ENCODE results near the gene SCOC.

SCOC gene

DNA sequence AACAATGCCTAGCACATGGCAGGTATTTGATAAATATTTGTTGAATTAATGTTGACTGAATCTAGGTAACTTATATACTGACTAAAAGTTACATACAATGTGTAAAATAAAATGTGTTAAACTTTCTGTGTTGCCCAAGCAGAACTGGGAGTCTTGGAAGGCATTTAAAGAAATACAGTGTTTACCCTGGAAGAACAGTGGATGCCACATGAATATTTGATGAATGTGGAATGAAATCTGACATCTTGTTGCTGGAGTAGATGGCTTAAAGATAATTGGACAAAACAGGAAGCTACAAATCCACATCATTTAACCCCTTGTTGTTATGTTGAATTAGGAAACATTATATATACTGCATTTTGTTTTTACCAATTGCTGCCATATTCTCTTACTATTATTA, 39.9 kb upstream of the SCOC start:
- no peak for DNase-seq (ENCODE audit: extremely low spot score)
- ChIA-PET CTCF (interaction anchor here (0.9 kb wide), 1 partner anchor 27 kb away, joined by 3 read pairs; no protein-coding TSS in a partner anchor), POLR2A (no interaction called here)
- TF ChIP-seq, protein P1, sequence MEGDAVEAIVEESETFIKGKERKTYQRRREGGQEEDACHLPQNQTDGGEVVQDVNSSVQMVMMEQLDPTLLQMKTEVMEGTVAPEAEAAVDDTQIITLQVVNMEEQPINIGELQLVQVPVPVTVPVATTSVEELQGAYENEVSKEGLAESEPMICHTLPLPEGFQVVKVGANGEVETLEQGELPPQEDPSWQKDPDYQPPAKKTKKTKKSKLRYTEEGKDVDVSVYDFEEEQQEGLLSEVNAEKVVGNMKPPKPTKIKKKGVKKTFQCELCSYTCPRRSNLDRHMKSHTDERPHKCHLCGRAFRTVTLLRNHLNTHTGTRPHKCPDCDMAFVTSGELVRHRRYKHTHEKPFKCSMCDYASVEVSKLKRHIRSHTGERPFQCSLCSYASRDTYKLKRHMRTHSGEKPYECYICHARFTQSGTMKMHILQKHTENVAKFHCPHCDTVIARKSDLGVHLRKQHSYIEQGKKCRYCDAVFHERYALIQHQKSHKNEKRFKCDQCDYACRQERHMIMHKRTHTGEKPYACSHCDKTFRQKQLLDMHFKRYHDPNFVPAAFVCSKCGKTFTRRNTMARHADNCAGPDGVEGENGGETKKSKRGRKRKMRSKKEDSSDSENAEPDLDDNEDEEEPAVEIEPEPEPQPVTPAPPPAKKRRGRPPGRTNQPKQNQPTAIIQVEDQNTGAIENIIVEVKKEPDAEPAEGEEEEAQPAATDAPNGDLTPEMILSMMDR (IDR thresholded peaks at IDR 0.05; ENCODE audit: control extremely low read depth, extremely low read depth, low read depth, missing control alignments) = no peak

DNA sequence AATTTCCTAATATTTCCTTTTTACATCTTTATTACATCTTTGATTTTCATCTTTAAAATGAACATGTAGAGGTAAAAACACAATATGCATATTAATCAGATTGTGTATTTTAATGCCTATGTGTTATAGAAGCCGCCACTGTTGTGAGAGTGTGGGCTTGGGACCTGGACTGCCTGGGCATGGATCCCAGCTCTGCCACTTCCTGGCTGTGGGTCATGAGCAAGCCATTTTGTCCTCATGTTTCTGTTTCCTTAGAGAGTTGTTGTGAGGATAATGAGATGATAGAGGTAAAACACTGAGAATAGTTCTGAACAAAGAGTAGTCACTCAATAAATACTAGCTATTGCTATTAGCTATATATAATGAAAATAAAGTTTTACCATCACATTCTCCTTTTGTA, 38.4 kb upstream of the SCOC start:
- ChIA-PET CTCF (no interaction called here), POLR2A (no interaction called here)
- TF ChIP-seq, protein P1 (IDR thresholded peaks at IDR 0.05; ENCODE audit: control extremely low read depth, extremely low read depth, low read depth, missing control alignments) = no peak
- DNase-seq (ENCODE audit: extremely low spot score) = no peak

DNA sequence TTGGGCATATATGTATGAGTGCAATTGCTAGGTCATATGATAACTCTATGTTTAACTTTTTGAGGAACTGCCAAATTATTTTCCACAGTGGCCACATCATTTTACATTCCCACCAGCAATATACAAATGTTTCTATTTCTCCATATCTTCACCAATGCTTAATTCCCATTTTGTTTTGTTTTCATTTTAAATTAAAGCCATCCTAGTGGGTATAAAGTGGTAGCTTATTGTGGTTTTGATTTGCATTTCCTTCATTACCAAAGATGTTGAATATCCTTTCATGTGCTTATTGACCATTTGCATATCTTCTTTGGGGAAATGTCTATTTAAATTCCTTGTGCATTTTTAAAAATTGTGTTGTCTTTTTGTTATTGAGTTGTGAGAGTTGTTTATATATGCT, 36.7 kb upstream of the SCOC start:
- TF ChIP-seq, protein P1 (IDR thresholded peaks at IDR 0.05; ENCODE audit: control extremely low read depth, extremely low read depth, low read depth, missing control alignments) = no peak
- ChIA-PET CTCF (no interaction called here), POLR2A (no interaction called here)
- no peak for DNase-seq (ENCODE audit: extremely low spot score)

GRCh38 chr4:140342620-140343019, 30.8 kb upstream of the SCOC start:
- ChIA-PET POLR2A (interaction anchor here (0.7 kb wide), 1 partner anchor 228 kb away, joined by 3 read pairs; no protein-coding TSS in a partner anchor), CTCF (interaction anchor here (1.5 to 1.9 kb wide), 2 partner anchors 12 to 18 kb away, joined by 6 to 12 read pairs; no protein-coding TSS in a partner anchor)
- TF ChIP-seq, protein P1 (IDR thresholded peaks at IDR 0.05; ENCODE audit: control extremely low read depth, extremely low read depth, low read depth, missing control alignments) = no peak
- DNase-seq (ENCODE audit: extremely low spot score) = no peak

DNA sequence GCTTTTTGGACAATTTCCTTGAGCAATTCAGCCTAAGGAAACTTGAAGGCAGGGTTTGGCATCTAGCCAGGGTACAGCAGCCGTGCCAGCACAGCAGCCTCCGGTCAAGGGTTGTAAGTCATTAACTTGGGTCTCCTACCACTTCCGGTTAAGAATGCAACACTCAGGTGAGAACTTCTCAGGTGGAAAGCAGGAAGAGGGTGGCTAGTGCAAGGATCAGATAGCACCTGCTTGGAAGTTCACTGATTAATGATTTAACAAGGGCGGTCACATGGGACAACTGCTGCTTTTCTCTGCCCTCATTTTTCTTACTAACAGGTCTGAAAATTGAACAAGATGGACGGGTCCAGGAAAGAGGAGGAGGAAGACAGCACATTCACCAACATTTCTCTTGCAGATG, 30.1 kb upstream of the SCOC start:
- POLR2A ChIA-PET = no interaction called here

DNA sequence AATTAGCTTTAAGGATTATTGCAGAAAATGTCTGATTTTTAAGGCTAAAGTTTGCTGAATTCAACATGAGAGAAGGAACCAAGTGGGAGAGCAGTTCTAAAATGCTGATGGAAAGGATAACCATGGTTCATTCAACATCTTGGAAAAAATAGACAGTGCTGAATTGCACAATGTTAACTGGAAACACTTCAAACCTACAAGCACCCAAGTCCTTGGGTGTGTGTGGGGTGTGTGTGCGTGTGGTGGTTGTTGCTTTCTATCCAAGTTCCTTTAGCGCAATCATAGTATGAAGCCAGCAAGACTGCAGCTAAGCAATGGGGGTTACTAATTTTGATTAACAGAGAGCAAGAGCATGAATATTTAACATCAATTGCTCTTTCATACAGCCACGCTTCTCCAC, 29.3 kb upstream of the SCOC start:
- POLR2A ChIA-PET = no interaction called here
- CTCF ChIA-PET = interaction anchor here (2.1 kb wide), 1 partner anchor 16 kb away, joined by 8 read pairs; no protein-coding TSS in a partner anchor
- DNase-seq (ENCODE audit: extremely low spot score) = no peak
- TF ChIP-seq, protein P1 (IDR thresholded peaks at IDR 0.05; ENCODE audit: control extremely low read depth, extremely low read depth, low read depth, missing control alignments) = no peak

More for the DNA sequence above, 30.1 kb upstream of the SCOC start:
- DNase-seq (ENCODE audit: extremely low spot score) = no peak
- TF ChIP-seq, protein P1 (IDR thresholded peaks at IDR 0.05; ENCODE audit: control extremely low read depth, extremely low read depth, low read depth, missing control alignments) = no peak
- CTCF ChIA-PET = interaction anchor here (1.9 to 2.1 kb wide), 2 partner anchors 17 kb away, joined by 8 to 12 read pairs; no protein-coding TSS in a partner anchor
